Gastroesophageal sphincter (tissue), 4 donors: ENCODE measurements around the gene POU2F1. TPM values are rescaled to one million over a fixed set of nuclear protein-coding genes. Genes with fewer than 3 reads are reported as not detected.

Experiments used
- ATAC-seq: fragments of 150-250 bp; one replicate; pipeline ENCODE4 v1.9.1; 2016; ENCODE audit warnings: mild to moderate bottlenecking, moderate library complexity
- H3K27ac ChIP-seq, 4 donors: fragments of 200-600 bp; sonication (generic) in 3 of 4; 1 replicate in 3 of 4; 2 replicates in 1 of 4; pipeline ENCODE4 v1.5.1; 2016 to 2019
- H3K27me3 ChIP-seq: fragments of 200-600 bp; sonication (generic); one replicate; pipeline ENCODE4 v1.5.1; 2019
- H3K36me3 ChIP-seq, 2 donors: fragments of 200-600 bp; sonication (generic); one replicate each; pipeline ENCODE4 v1.5.1; 2019; ENCODE audit warnings: control low read depth in 1 of 2
- H3K4me1 ChIP-seq, 3 donors: fragments of 200-600 bp; sonication (generic); 1 replicate in 2 of 3; 2 replicates in 1 of 3; pipeline ENCODE4 v1.5.1; 2016 to 2019; ENCODE audit warnings: control low read depth in 2 of 3
- H3K4me3 ChIP-seq, 2 donors: fragments of 200-600 bp; sonication (generic); one replicate each; pipeline ENCODE4 v1.5.1; 2019; ENCODE audit warnings: mild to moderate bottlenecking in 1 of 2, moderate library complexity in 1 of 2
- H3K9me3 ChIP-seq, 3 donors: fragments of 200-600 bp; sonication (generic); one replicate each; pipeline ENCODE4 v1.5.1; 2017 to 2019; ENCODE audit warnings: control low read depth in 2 of 3
- EP300 ChIP-seq: sonication (generic); formaldehyde crosslinking; IDR thresholded peaks from one replicate; pipeline ENCODE4 v1.6.1; 2017; ENCODE audit warnings: antibody characterized with exemption, mild to moderate bottlenecking
- POLR2A ChIP-seq, 2 donors: fragments of 450-650 bp; IDR thresholded peaks; one replicate each; pipeline ENCODE4 v1.6.1; 2017; ENCODE audit warnings: antibody characterized with exemption in 2 of 2, mild to moderate bottlenecking in 2 of 2, moderate library complexity in 1 of 2
- POLR2AphosphoS5 ChIP-seq: sonication (generic); formaldehyde crosslinking; IDR thresholded peaks from one replicate; pipeline ENCODE4 v1.6.1; 2017; ENCODE audit warnings: antibody characterized with exemption
- WGBS, 2 donors: methylation state at CpG; one replicate each; pipeline ENCODE4 v1.1.5; 2018; ENCODE audit warnings: low coverage in 1 of 2; 5-methylcytosine and 5-hydroxymethylcytosine counted together
- total RNA-seq, 4 donors: library from RNA; depleted of rRNA; stranded (reverse); fragments of >200 nt; gene quantifications; one replicate each; pipeline ENCODE4 v1.1.0, GENCODE V29; 2016
- TF ChIP-seq, protein P1 (sequence below), 4 experiments: fragments of 200-600 bp in 2 of 4; fragments of 450-650 bp in 2 of 4; sonication (generic) in 1 of 4; IDR thresholded peaks; one replicate each; pipeline ENCODE4 v1.5.1; 2017 to 2019; ENCODE audit warnings: antibody characterized with exemption in 4 of 4, mild to moderate bottlenecking in 2 of 4, moderate library complexity in 2 of 4

Gene POU2F1
- total RNA-seq, 4 donors from 2014 or later: 8.0 to 15.7 (median 10.2) TPM

DNA sequence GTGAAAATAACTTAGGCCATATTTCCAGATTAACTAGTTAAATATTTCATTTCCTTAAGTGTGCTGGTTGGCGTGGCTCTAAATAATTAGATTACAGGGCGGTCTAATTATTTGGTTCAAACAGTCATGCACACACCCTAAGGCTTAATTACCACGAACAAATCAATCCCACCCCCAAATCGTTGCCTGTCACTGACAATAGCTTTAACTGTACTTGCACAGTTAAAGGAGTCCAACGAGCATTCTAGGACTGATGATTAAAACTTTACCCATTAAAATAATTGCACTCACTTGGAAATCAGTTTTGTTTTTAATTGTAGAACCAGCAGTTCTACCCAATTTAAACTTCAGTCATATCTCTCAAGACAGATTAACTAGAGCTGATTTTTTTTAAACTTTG, 1.5 kb upstream of the POU2F1 start:
- TF ChIP-seq, protein P1, sequence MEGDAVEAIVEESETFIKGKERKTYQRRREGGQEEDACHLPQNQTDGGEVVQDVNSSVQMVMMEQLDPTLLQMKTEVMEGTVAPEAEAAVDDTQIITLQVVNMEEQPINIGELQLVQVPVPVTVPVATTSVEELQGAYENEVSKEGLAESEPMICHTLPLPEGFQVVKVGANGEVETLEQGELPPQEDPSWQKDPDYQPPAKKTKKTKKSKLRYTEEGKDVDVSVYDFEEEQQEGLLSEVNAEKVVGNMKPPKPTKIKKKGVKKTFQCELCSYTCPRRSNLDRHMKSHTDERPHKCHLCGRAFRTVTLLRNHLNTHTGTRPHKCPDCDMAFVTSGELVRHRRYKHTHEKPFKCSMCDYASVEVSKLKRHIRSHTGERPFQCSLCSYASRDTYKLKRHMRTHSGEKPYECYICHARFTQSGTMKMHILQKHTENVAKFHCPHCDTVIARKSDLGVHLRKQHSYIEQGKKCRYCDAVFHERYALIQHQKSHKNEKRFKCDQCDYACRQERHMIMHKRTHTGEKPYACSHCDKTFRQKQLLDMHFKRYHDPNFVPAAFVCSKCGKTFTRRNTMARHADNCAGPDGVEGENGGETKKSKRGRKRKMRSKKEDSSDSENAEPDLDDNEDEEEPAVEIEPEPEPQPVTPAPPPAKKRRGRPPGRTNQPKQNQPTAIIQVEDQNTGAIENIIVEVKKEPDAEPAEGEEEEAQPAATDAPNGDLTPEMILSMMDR (IDR thresholded peaks at IDR 0.05): no peak
- no peak for TF ChIP-seq EP300
- no peak for TF ChIP-seq POLR2AphosphoS5
- TF ChIP-seq POLR2A (IDR thresholded peaks at IDR 0.05): no peak
- Histone ChIP-seq H3K36me3 (no peaks in the 10 kb centered on the region), H3K9me3 (no peaks in the 10 kb centered on the region), H3K27ac (peak overlapping the region in 2 of 4 donors; percentile 93 to 96), H3K4me3 (peak overlapping the region in 1 of 2 donors; percentile 71), H3K27me3 (no peaks in the 10 kb centered on the region), H3K4me1 (peaks cover 5 to 34% (median 10%) of the 10 kb centered on the region in 3 donors)
- 34 to 44% methylated on average over 5 of the region's 5 CpGs for WGBS, 2 donors
- no peak for ATAC-seq

DNA sequence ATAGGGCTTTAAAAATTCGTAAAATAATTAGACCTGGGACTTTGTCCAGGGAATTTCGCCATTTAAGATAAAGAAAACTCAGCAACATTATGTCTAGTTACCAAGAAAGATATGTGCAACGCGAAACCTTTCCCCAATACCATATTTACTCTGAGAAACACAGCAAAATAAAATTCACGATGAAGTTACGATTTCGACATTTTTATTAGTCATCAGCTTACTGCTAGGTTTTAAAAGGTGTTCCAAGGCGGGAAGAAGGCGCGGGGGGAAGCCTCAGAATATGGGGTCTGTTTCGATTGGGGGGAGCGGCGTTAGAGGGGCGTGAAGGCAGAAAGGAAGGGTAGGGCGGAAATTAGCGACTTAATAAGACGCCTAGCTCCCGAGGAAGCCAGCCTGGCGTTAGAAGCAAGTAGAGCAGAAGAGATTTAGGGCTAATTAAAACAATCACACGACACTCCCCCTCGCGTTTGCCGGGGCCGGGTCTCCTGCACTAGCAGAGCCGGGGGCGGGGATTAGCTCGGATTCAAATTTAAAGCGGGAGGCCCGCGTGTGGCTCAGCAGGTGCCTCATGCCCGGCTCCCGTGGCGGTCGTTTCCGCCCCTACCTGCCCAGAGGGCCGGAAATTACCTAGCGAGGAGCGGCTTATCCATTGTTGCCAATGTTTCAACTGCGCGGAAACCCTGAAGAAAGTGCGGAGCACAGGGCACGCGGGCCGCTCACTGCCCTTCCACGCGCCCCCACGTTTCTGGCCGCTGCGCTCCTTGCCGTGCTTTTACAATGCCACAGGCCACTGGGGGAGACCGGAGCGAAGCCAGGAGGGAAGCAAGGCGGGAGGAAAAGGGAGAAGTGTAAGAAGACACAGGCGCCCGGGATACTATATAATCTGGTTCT, 795 bp upstream of the POU2F1 start:
- no peaks in the 10 kb centered on the region for H3K36me3 ChIP-seq
- H3K4me3 ChIP-seq: peak overlapping the region; percentile 71 to 72
- peaks cover 5 to 40% (median 10%) of the 10 kb centered on the region in 3 donors for H3K4me1 ChIP-seq
- TF ChIP-seq, protein P1 (IDR thresholded peaks at IDR 0.05): no peak
- TF ChIP-seq POLR2A (IDR thresholded peaks at IDR 0.05): peak in 1 of 2 donors; percentile 6
- ATAC-seq: peak; percentile 14
- H3K27me3 ChIP-seq: no peaks in the 10 kb centered on the region
- H3K9me3 ChIP-seq: no peaks in the 10 kb centered on the region
- peak overlapping the region; percentile 30 to 96 (median 89) for H3K27ac ChIP-seq
- 0% methylated on average over 20 to 38 of the region's 55 CpGs for WGBS, 2 donors

DNA sequence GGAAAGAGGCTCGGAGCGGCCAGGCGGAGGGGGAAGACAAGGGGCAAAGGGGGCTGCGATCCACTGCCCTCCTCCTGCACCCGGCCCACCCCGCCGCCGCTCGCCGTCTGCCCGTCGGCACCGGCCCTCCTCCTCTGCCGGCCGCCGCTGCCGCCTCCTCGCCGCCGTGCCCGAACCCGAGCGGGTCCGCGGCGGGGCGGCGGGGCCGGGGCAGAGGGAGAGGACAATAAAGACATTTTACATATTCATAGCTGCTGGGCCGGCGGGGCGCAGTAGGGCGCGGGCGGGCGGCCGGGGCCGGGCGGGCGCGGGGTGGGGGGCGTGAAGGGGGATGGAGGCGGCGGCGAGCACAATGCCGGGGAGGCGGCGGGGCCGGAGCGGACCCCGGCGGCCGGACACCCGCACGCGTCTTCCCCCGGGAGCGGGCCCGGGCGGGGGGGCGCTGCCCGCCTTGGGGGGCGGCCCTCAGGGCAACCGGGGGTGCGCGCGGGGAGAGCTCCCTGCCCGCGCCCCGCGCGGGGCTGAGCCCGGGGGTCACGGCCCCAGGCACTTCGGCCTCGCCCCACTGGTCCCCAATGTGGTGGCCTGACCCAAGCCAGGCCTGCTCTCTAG, 546 bp downstream of the POU2F1 start:
- ATAC-seq: peak; percentile 5
- no peaks in the 10 kb centered on the region for H3K9me3 ChIP-seq
- TF ChIP-seq POLR2AphosphoS5 (peak; percentile 0), POLR2A (IDR thresholded peaks at IDR 0.05) (peak in 1 of 2 donors; percentile 8), EP300 (no peak)
- TF ChIP-seq, protein P1 (IDR thresholded peaks at IDR 0.05): no peak
- no CpG with 5 or more reads among the region's 76 CpGs for WGBS, 2 donors
- no peaks in the 10 kb centered on the region for H3K36me3 ChIP-seq
- H3K4me3 ChIP-seq: peak overlapping the region; percentile 59 to 71
- H3K27me3 ChIP-seq: no peaks in the 10 kb centered on the region
- peaks cover 5 to 54% (median 10%) of the 10 kb centered on the region in 3 donors for H3K4me1 ChIP-seq
- H3K27ac ChIP-seq: peak overlapping the region; percentile 90 to 96 (median 94)

DNA sequence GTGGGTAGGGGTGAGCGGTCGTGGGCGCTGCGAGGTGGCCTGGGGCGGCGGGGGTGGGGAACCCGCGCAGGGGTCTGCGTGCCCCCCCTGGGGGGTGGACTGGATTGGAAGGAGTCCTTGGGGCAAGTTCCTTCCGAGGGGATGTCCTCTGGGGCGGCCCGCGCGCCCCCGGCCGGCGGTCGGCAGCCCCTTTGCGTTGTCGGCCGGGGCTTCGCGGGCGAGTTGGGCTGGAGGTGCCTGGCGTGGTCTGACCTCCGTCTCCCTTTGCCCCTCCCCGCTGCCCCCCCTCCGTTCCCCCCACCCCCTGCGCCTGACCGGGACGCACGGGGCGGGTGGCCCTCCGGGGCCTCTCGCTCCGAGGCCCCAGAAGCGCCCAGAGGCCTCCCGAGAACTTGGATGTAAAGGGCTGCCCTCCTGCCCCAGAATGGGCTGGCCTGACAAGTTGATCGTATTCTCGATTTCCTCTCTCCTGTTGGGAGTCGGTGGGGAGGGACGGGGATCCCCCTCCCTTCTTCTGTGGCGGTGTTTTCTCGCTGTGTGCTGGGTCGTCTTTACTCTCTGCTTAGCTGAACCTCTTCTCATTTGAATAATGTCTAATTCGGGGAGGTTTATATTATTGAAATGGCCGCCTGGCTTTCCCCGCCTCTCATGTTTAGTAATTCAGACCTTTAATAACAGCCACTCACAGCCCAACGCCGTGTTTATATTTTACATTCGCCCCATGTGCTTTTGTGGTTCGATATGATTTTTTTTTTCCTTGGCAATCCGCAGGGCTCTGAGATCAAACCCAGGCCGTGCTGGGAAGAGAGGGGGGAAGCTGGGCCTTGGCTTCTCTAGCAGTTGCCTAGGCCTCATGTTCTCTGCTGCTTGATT, 1.3 kb downstream of the POU2F1 start:
- no peaks in the 10 kb centered on the region for H3K36me3 ChIP-seq
- H3K4me3 ChIP-seq: peak overlapping the region; percentile 59 to 71
- peak; percentile 41 to 51 for TF ChIP-seq POLR2A (IDR thresholded peaks at IDR 0.05)
- peak; percentile 67 for TF ChIP-seq POLR2AphosphoS5
- no peak for TF ChIP-seq EP300
- 0% methylated on average over 12 of the region's 54 CpGs; no CpG with 5 or more reads in 1 of the 2 donors for WGBS, 2 donors
- no peaks in the 10 kb centered on the region for H3K9me3 ChIP-seq
- H3K27ac ChIP-seq: peak overlapping the region; percentile 90 to 96 (median 94)
- H3K27me3 ChIP-seq: no peaks in the 10 kb centered on the region
- H3K4me1 ChIP-seq: peaks cover 5 to 61% (median 10%) of the 10 kb centered on the region in 3 donors
- ATAC-seq: peak; percentile 24
